HG03280 (cell line): Measurements from ENCODE around the gene SLC52A3.
"Not testable (repeated sequence)": the region's sequence is repeated elsewhere in the genome, so short reads cannot be mapped to it uniquely, and the experiment has no call there.

Source experiments
- ATAC-seq: cut with Tn5 transposase; IDR thresholded peaks from one replicate; pipeline ENCODE4 v1.9.1; 2021; ENCODE audit warnings: mild to moderate bottlenecking, moderate library complexity; ENCODE audit not compliant: unreplicated experiment

Gene SLC52A3

DNA sequence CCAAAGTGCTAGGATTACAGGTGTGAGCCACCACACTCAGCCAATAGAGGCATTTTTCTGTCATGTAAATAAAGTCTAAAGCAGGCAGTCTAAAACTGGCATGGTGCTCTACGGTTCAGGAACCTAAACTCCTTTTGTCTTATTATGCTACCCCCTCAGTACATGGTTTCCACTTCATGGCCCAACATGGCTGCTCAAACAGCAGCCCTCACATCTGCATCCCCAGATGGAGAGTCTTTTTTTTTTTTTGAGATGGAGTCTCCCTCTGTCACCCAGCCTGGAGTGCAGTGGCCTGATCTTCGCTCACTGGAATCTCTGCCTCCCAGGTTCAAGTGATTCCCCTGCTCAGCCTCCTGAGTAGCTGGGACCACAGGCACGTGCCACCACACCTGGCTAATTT is 38.3 kb downstream of the SLC52A3 start:
- ATAC-seq: no peak

GRCh38 chr20:728256-728944 is 39.9 kb downstream of the SLC52A3 start:
- ATAC-seq: no peak

GRCh38 chr20:726160-726559 is 42.1 kb downstream of the SLC52A3 start:
- no peak for ATAC-seq

DNA sequence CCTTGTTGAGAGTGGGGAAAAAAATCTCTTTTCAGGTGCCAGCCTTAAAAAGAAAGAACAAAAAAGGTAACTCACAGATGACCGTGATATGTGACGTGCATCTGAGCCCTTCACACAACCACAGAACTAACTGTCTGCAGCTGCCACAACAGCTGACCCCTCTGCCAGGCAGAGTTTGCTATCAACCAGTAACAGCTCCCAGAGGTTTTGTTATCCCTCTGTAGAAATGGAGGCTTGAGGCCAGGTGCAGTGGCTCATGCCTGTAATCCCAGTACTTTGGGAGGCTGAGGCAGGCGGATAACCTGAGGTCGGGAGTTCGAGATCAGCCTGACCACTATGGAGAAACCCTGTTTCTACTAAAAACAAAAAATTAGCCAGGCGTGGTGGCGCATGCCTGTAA is 42.8 kb downstream of the SLC52A3 start:
- no peak for ATAC-seq

GRCh38 chr20:724797-725196 is 43.5 kb downstream of the SLC52A3 start:
- ATAC-seq: not testable (repeated sequence)

DNA sequence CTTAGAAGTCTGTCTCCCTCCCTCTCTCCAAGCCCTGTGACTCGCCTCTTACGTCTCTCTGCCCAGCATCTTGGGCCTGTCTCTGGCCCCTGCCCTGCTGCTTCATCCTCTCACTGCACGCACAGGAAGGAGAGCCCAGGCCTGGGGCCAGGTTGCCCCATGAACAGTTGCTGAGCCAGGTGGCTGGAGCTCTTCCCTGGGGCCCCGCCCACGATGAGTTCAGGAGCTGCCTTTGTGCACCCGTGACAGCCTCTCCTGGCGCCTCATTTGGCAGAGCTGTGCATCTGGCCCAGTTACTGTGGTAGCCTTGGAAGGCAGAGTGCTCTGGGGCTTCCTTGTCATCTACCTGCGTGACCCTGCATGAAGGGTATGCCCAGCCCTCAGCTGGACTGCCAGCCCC is 44.5 kb downstream of the SLC52A3 start:
- no peak for ATAC-seq

GRCh38 chr20:722822-723644 is 45.3 kb downstream of the SLC52A3 start:
- no peak for ATAC-seq

DNA sequence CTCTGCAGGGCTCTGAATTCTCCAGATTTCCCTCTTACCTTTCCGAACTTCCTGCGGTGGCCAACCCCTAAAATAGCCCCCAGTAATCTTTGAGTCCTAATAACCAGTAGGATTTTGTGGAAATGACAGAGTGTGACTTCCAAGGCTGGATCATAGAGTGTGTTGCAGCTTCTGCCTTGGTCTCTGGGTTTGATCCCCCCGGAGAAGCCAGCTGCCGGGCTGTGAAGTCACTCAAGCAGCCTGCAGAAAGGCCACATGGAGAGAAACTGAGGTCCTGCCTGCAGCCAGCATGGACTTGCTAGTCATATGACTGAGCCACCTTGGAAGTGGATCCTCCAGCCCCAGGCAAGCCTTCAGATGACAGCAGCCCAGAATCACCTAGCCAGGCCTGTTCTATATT is 46.4 kb downstream of the SLC52A3 start:
- ATAC-seq: no peak

DNA sequence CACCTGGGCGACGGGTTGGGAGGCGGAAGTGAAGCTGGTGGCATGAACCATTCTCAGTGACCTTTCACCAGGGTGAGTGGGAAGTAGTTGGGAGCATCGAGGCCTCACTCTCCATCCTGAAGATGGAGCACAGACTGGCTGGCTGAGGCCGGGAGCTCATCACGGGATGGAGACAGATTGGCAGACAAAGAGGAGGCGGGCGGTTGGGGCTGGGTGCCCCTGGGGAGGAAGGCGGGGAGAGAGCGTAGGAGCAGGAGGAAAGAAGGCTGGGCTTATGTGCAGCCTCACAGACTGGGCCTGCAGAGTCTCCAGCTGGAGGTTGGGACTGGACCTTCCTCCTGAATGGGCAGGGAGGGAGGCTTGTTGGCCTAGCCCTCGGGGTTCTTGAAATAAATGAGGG is 48.5 kb downstream of the SLC52A3 start:
- ATAC-seq: no peak

DNA sequence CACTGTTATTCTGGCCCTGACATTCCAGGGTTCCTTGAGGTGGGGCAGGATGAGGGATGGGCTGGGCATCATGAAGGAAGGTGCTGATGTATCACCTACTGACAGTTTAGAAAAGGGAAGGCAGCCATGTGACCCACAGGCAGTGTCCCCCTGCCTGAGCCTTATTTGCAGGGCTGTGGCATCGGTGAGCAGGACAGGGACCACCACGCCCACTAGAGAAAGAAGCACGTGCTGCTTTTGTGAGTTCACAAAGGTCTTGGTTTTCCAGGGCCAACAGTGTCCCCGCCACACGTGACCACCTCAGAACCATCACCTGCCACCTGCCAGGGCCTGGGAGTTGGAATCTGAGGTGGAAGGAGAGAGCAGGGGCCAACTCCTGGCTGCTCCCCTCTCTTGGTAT is 49.2 kb downstream of the SLC52A3 start:
- ATAC-seq: no peak

DNA sequence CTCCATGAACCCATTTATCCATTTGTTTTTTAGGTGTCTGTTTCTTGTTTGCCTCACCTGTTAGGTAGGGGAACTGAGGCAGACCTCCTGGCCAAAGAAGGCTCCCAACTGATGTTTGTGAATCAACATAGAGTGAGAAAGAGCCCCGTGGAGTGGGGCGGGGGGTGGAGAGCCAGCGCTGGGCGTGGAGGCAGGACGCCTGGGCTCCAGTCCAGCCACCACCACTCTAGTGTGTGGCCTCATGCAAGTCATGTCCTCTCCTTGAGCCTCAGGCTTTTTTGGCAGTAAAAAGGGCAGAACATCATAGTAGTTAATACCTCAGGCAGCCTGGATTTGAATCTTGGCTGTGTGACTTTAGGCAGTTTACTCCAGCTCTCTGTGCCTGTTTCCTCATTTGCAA is 50.5 kb downstream of the SLC52A3 start:
- ATAC-seq: no peak

- no peak for ATAC-seq
Measured at GRCh38 chr20:717271-717670, 51.0 kb downstream of the SLC52A3 start.

GRCh38 chr20:714453-714852 is 53.8 kb downstream of the SLC52A3 start:
- no peak for ATAC-seq

- no peak for ATAC-seq
Measured at GRCh38 chr20:711576-711975, 56.7 kb downstream of the SLC52A3 start.

- no peak for ATAC-seq
Measured at GRCh38 chr20:710780-711450, 57.4 kb downstream of the SLC52A3 start.
